Activated CD4-positive, alpha-beta T cell treated with anti-CD3 and anti-CD28 coated beads, Interleukin-10, Interleukin-2, amounts not matched to agents 100 ng/mL and 50 ng/mL, durations not matched to agents 16 hours and 8 hours (primary cell): Measurements from ENCODE around the gene GPR108.
"Not testable (repeated sequence)": the region's sequence is repeated elsewhere in the genome, so short reads cannot be mapped to it uniquely, and the experiment has no call there.

Source experiments
- DNase-seq: peaks from one replicate; pipeline ENCODE4 v3.0.0-alpha.2; 2020

Gene GPR108

GRCh38 chr19:6718741-6719539 is 18.4 kb downstream of the GPR108 start:
- peak; percentile 31 for DNase-seq

GRCh38 chr19:6718111-6718740 is 19.2 kb downstream of the GPR108 start:
- no peak for DNase-seq

GRCh38 chr19:6717441-6717971 is 19.9 kb downstream of the GPR108 start:
- no peak for DNase-seq

- DNase-seq = no peak
These were observed 20.3 kb downstream of the GPR108 start for GRCh38 chr19:6717036-6717435.

- DNase-seq = no peak
These were observed 20.8 kb downstream of the GPR108 start for GRCh38 chr19:6716610-6716970.

GRCh38 chr19:6714749-6715555 is 22.4 kb downstream of the GPR108 start:
- DNase-seq = no peak

- DNase-seq = no peak
These were observed 23.3 kb downstream of the GPR108 start for GRCh38 chr19:6713773-6714692.

GRCh38 chr19:6712692-6713670 is 24.4 kb downstream of the GPR108 start:
- DNase-seq = no peak

- no peak for DNase-seq
These were observed 25.1 kb downstream of the GPR108 start for GRCh38 chr19:6712231-6712630.

GRCh38 chr19:6711605-6712004 is 25.8 kb downstream of the GPR108 start:
- DNase-seq = no peak

GRCh38 chr19:6711078-6711361 is 26.4 kb downstream of the GPR108 start:
- DNase-seq = no peak

- DNase-seq = no peak
These were observed 26.9 kb downstream of the GPR108 start for GRCh38 chr19:6710273-6711077.

GRCh38 chr19:6709549-6709948 is 27.8 kb downstream of the GPR108 start:
- DNase-seq = no peak

GRCh38 chr19:6708913-6709312 is 28.5 kb downstream of the GPR108 start:
- not testable (repeated sequence) for DNase-seq

- no peak for DNase-seq
These were observed 29.0 kb downstream of the GPR108 start for GRCh38 chr19:6708346-6708745.

GRCh38 chr19:6707658-6708018 is 29.7 kb downstream of the GPR108 start:
- no peak for DNase-seq

- DNase-seq = no peak
These were observed 30.2 kb downstream of the GPR108 start for GRCh38 chr19:6707011-6707657.

GRCh38 chr19:6706633-6706958 is 30.8 kb downstream of the GPR108 start:
- DNase-seq = no peak

- DNase-seq = no peak
These were observed 31.3 kb downstream of the GPR108 start for GRCh38 chr19:6705931-6706632.
